ENCODE results near the gene EXOG. TPM values are rescaled to one million over a fixed set of nuclear protein-coding genes. Genes with fewer than 3 reads are reported as not detected.

EXOG gene
- total RNA-seq, 1 experiment from 2014 or later, result 12.6 TPM

DNA sequence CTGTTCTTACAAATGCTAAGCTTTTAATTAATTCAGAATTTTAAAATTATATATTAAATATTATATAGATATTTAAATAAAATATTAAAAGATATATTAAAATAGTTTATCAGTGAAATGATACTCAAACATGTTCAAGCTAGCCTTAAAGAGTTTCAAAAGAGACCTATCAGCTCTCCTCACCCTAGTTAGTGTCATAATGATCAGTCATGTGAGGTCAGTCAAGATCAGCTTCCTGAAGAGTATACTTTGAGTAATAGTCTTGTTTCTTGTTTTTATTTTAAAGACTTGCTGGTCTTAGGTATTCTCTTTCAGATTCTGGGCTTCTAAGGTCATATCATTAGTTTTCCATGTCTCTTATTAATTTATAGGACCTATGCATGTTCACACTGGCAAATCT is 14.5 kb downstream of the EXOG start:
- DNase-seq (ENCODE audit: low read depth), result no peak

DNA sequence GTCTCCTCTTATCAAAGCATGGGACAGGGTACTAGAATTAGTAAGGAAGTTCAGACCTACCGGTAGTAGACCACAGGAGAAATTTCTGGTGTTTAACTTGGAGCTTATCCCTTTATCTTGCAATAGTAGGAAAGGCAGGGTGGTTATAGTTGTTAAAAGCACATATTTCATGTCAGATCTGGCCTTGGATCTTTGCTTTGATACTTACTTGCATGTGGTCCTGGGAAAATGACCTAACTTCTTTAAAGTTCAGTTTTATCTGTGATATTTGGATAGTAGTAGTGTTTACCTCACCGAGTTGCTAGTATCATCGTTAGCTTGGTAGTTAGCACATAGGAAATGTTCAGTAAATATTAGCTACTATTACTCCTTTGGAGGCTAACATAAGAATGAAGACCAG is 15.4 kb downstream of the EXOG start:
- DNase-seq (ENCODE audit: low read depth), result no peak

- no peak for DNase-seq (ENCODE audit: low read depth)
Measured at GRCh38 chr3:38515367-38515766, 19.2 kb downstream of the EXOG start.

- DNase-seq (ENCODE audit: low read depth), result no peak
Measured at GRCh38 chr3:38516669-38517068, 20.5 kb downstream of the EXOG start.

DNA sequence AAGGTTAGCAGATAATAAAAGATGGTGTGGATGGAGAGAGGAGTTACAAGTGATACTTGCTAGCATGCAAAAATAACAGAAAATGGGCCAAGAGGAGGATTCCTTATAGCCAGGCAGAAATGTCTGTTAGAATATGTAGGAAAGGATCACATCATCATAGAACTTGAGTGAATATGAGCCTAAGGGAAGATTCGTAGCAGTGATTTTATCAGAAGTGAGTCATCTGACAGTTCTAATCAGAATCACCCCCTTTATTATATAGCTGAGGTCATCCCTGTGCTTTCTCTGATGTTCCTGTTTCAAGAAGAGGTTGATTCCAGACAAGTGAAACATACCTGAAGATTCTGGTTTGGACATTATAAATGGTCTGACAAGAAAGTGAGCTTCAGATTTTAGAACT is 22.9 kb downstream of the EXOG start:
- DNase-seq (ENCODE audit: low read depth), result peak; percentile 13

DNA sequence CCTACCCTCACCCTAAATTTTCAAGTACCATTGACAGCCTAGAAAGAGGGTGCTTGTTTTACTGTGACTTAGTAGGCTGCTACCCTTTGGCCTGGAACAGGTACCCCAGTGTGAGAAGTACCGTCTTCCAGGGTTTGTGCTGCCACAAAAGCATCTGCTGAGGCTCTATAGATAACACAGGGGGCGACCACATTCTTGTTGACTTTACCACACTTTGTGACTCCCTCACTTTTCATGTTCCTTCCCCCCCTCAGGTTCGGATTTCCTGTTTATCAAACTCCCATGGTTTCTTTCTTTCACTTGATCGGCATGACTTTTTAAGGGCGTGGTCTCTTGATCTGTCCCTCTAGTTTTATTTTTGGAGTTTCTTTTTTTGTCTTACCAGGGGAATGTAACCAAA is 23.5 kb downstream of the EXOG start:
- DNase-seq (ENCODE audit: low read depth), result peak; percentile 41

GRCh38 chr3:38521391-38521987 is 25.3 kb downstream of the EXOG start:
- DNase-seq (ENCODE audit: low read depth), result peak; percentile 60

DNA sequence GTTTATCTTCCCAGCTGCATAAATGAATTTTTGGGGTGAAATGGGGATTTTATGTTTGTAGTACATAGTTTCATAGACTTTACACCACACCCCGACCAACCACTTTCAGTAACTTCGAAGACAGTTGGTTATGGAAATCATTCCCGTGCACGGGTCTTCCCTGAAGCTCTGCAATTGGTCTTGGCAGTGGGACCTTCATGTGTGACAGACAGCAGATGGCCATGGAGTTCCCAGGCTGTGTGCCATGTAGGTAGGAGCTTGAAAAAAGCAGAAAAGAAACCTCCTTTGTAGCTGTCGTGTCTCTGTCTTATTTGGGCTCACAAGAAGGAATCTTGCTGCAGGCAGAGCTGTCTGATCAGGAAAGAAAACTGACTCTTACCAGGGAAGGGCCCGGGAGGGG is 25.9 kb downstream of the EXOG start:
- no peak for DNase-seq (ENCODE audit: low read depth)

GRCh38 chr3:38524141-38524739 is 28.1 kb downstream of the EXOG start:
- DNase-seq (ENCODE audit: low read depth), result no peak

- no peak for DNase-seq (ENCODE audit: low read depth)
Measured at GRCh38 chr3:38526792-38527191, 30.7 kb downstream of the EXOG start.

DNA sequence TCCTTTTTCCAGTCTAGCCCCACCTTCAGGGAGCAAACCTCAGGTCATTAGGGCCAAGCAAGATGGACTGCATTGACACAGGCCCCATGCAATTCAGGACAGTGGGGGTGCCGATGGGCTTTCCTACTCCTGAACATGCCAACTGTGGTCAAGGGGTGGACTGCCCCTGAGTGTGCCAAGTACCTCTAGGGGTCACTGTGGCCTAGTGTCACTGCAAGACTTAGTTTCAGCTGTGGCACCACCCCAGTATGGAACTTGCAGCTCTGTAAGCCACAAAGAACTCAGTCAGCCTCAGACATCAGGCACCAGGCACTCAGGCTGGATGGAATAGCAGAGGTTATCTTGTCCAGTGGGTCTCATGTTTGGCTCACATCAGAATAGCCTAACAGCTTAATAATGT is 32.3 kb downstream of the EXOG start:
- DNase-seq (ENCODE audit: low read depth), result no peak

GRCh38 chr3:38532529-38532928 is 36.4 kb downstream of the EXOG start:
- DNase-seq (ENCODE audit: low read depth), result no peak

DNA sequence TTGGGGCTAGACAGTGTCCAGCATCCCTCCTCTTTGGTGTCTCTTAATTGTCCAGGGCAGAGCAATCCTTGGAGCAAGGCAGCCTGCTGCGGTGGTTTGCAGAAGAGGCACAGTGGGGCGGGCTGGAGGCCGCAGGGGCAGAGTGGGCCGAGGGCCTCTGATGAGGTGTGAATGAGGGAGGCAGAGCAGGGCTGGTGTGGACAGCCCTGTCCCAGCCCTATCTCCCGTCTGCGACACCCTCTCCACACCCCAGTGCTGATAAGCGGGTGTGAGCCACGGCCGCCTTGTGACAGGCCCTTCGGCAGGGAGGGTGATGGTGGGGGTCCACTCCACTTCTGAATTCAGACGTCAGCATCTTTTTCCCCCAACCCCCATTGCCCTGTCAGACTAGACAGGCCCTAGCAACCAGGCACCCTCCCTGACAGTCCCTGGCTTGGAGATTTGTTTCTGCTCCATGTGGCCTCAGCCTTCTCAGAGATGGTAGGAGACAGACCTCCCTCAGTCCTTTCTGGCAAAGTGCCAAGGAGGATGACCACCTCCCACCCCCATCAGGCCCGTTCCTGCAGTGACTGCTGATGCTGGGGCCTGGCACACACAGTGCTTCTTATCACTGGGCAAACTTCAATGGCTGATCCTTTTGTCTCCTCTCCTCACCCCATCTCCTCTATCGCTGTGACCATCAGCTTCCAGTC is 37.3 kb downstream of the EXOG start:
- DNase-seq (ENCODE audit: low read depth), result no peak

GRCh38 chr3:38534180-38534579 is 38.0 kb downstream of the EXOG start:
- DNase-seq (ENCODE audit: low read depth), result no peak

DNA sequence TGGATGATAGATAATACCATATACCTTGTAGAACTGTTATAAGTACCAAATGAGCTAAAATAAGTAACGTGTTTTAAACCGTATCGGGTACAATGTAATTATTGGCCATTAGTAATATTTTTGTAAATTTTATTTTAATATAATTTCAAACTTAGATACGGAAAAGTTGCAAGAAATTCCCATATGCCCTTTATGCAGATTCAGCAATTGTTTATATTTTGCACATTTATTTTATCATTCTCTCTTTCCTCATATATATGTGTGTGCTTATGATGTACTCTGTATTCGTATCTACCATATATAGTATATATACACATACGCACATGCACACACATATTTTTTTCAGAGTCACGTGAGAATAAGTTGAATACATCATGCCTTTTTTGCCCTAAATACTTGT is 38.5 kb downstream of the EXOG start:
- no peak for DNase-seq (ENCODE audit: low read depth)

GRCh38 chr3:38536671-38537070 is 40.5 kb downstream of the EXOG start:
- no peak for DNase-seq (ENCODE audit: low read depth)

- no peak for DNase-seq (ENCODE audit: low read depth)
Measured at GRCh38 chr3:38538773-38539353, 42.7 kb downstream of the EXOG start.

DNA sequence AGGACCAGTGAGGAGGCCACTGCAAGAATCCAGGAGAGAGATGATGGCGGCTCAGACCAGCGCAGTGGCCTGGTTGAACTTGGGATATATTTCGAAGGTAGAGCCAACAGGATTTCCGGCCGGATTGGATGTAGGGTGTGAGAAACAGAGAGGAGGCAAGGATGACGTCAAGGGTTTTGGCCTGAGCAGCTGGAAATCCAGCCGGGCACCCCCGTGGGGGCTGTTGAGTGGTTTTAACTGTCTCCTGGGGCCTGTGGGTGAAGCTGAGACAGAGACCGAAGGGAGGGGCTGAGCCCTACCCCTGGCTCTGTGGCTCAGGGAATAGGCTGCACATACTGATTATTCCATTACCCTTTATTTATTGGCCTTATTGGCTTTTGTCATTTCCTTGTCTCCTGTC is 45.7 kb downstream of the EXOG start:
- peak; percentile 43 for DNase-seq (ENCODE audit: low read depth)

DNA sequence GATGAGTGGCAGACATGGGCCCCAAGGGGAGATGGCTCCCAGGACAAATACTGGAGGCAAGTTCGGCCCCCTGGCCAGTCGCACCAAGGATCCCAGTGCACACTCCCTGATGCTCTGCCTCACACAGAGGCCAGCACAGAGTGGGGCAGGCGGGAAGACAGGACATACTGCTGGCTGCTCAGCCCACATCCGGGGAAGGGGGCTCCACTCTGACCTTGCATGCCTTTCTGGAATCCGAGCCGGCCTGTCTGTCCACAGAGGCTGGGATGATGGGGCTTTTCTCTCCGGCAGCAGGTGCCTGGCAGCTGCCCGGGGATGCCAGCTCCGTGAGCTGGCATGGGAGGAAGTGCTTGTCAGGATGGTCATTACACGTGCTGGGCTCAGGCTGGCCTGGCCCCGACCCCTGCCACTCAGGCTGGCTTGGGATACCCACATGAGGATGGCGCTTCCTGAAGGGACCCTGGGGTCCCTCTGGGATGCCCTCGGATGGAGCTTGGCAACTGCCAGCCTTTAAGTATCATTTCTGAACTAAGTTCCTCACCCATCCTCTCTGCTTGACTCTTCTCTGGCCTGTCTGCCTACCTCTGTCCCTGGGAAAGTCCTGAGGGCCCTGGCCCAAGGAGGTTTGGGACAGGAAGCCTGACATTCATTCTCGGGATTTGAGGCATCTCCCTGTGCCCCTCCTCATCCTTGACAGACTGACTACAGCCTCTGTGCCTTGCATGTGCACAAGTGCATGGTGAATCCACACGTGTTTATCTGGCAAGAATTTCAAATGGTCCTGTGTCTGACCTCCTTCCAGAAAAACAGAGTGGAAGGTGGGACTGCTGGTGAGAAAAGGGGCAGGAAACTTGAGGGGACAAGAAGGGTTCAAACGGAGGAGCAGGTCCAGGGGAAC is 46.5 kb downstream of the EXOG start:
- peak; percentile 23 for DNase-seq (ENCODE audit: low read depth)

DNA sequence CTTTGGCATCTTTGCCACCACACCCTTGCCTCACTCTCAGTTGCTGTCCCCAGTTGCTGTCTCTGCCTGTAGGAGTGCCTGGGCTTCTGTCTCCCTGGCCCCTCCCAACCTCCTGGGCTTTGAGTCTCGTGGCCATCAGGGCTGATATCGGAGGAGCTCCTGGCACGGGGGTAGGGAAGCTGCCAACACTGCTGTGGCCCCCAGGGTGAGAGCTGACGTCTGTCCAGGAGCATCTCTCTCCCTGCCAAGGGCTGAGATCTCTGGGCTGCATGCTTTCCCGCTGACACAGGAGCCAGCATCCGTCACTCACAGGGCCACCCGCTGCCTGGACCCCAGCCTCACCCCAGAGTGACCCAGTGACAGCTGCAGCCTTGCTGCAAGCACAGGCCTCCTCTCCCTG is 47.4 kb downstream of the EXOG start:
- no peak for DNase-seq (ENCODE audit: low read depth)

- no peak for DNase-seq (ENCODE audit: low read depth)
Measured at GRCh38 chr3:38544926-38545325, 48.8 kb downstream of the EXOG start.

DNA sequence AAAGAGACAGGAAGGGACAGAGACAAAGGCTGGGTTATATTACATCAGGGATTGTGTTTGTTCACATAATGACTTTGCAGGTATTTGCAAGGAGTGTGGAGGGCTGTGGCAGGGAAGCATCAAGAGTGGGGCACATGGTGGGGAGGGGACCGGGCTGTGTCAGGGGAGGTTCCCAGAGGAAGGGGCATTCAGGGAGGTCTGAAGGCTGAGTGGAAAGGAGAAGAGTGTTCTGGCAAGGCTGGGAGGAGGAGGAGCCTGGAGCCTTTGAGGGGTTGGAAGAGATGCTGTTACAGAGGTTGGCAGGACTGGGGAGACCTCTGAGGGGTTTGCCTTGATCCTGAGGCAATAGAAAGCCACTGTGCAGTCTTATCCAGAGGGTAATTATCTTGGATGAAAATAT is 49.4 kb downstream of the EXOG start:
- no peak for DNase-seq (ENCODE audit: low read depth)
